Activated CD4-positive, CD25-positive, alpha-beta regulatory T cell (primary cell): ENCODE results near the gene WNT16.
"Not testable (repeated sequence)": the region's sequence is repeated elsewhere in the genome, so short reads cannot be mapped to it uniquely, and the experiment has no call there.

Source experiments
- DNase-seq, 4 experiments: peaks; one replicate each; lab custom pipeline; 2025; lab: John Stamatoyannopoulos, UW

The WNT16 gene

DNA sequence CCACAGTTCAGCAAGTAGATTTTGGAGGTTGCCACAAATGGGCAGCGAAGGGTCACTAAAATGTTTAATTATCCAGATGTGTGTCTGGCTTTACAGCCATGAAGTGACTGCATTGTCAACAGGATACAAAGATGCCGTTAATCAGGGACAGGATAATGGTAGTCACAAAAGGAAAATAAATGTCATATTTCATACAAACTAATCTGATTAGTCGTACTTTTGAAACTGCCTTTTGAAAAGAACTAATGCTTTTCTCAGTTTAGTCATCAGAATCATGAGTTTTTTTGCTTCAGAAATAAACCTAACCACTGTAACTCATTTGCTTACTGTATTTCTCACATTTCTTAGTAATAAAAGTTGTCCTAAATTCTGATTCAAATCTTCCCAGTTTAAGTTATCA lies 22.2 kb upstream of the WNT16 start:
- DNase-seq, result no peak

- no peak for DNase-seq
These were observed 21.7 kb upstream of the WNT16 start for GRCh38 chr7:121307021-121307574.

GRCh38 chr7:121313220-121313792 lies 15.5 kb upstream of the WNT16 start:
- no peak for DNase-seq

DNA sequence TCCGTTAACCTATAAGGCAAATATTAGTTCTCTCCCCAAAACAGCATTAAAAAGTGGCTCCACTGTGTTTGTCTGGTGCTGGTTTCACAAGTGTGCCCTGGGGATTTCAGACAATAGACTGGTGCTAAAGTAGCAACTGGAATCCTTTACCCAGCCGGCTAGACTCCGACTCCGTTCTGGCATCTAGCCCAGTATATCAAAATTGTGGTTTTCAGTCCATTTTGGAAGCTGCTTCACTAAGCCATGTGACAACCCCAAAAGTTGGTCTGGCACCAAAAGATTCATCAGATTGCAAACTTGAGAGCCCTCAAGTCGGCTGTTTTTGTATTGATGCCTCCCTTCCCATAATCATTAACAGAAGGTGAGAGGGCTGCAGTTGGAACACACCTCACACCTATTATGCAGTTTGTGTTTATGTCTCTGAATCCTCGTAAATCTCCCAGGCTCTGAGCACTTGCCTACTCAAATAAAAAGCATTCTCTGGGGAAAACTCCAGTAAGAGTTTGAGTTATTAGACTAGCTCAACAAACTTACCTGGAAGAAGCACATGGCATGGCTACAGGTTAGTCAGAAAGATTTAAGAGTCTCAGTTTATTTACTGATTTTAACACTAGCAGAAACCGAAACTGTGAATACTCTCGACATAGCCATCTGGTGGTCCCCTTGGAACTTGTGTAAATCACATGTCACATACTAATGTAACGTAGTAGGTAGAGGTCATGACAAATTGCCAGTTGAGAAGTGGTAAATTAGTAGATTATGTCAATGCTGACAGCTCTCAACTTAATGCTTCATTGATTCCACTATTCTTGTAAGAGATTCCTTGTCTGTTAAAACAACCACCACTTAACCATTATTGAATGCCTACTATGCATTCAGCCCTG lies 14.8 kb upstream of the WNT16 start:
- no peak for DNase-seq

- not testable (repeated sequence) for DNase-seq
These were observed 13.6 kb upstream of the WNT16 start for GRCh38 chr7:121315170-121315569.

DNA sequence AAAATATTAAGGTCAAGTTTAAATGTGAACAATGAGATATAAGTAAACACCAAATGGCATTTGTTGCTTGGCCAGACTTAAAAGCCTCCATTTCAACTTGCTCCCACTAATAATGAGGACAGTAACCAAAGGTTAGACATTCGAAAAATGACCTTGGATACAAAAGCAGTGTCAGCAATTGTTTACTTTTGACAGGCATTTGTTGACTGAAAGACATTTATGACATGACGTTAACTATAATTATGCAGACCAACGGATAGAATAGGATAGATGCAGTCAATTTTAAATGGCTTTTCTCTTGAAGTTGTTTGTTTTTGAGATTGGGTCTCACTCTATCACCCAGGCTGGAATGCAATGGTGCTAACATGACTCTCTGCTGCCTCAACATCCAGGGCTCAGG lies 6.3 kb upstream of the WNT16 start:
- DNase-seq, result no peak

DNA sequence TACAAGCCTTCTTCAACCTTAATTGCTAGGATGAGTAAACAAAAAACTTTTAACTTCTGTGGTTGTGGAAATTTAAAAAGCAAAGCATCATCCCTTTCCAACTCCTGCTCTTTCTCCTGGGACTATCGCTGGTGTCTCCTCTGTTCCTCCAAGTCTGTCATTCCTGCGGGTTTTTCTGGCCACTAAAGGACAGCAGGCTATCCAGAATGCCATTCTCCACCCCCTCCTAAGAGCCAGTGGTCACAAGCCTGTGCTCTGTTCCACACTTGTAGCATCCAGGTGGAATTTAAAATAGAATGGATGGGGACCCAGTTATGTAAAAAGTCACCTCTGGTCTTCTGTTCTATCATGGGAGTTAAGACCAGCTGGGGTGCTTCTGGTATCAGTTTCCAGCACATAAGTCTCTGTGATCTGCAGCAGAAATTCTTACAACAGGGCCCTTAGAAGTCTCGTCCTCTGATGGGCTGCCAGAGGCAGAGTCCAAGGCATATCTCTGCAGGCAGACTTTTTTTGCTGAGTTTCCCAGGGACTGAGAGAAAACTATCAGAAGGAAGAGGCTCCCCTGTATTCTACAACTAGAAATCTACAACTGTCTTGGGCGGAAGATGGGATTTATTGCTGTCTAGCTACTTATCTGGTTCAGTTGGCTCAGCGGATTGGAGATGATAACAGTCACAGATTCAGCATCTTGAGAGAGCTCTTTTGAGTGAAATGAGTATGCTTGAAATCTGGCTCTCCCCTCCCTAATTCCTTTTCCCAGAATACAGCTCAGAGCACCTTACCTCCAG lies 5.1 kb upstream of the WNT16 start:
- DNase-seq, result no peak

DNA sequence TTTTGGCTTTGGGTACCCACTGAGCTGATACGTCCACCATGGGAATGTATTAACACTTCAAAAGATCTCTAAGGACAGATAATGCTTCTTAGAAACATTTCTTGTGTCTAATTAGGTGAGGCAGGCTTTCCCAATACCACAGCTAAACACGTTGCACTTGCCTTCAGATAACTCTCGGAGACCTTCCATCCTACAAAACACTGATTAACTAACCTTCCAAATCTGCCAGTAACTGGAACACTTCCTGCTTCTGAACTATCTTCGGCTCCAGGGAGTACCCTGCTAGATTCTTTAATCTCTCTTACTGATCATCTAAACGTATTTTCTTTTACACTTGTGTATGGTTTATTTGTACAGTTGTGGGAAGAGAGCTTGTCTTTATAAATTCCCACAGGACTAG lies 1.1 kb upstream of the WNT16 start:
- no peak for DNase-seq

- DNase-seq, result no peak
These were observed 622 bp downstream of the WNT16 start for GRCh38 chr7:121329191-121330052.

- DNase-seq, result no peak
These were observed 1.4 kb downstream of the WNT16 start for GRCh38 chr7:121330053-121330833.

- no peak for DNase-seq
These were observed 2.2 kb downstream of the WNT16 start for GRCh38 chr7:121331048-121331447.

- DNase-seq, result no peak
These were observed 2.8 kb downstream of the WNT16 start for GRCh38 chr7:121331574-121331973.

DNA sequence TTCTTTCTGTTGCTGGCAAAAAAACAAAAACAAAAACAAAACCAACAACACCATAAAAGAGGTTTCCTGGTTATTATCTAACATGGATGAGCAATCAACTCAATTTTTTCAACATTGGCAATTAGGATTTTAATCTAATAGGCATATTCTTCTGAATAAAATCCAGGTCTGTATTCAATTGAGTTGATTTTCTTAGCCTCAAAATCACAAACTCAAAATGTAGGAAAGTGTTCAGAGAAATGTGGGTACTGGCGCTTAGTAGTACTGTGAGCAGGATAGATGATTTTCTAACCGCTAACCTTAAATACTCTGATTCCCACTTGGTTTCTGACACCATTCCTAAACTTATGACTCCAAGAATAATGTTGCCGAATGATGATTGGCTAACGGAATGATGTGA lies 5.6 kb downstream of the WNT16 start:
- no peak for DNase-seq

DNA sequence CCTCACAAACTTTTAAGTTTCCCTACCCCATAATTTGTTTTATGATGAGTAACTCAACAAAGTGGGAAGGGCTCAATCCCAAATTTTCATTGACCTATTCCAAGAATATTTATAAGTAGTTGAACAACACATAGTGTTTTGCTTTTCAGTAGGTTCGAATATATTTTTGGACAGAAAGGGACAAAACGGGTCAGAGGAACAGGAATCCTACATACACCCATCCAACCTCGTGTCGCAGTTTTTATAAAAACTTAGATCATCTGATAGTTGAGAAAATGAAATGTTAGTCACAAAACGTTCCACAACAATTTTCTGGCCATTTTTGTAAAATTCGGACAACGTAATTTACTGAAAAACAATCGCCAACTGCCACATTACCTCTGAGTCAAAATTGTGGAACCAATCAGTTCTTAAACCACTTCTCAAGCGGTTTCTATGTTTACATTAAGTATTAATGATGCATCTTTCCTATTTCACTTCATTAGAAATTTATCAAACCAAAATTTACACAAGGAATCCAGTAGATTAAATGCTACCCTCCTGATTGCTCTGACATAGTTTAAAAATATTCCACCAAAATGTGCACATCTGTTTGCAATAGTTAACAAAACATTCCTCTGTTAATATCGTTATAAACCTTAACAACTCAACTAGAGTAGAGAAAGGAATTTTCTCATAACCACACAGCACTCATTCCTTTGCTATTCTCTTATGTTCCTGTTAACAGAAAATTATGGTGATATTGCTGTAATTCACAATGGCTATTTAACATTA lies 6.3 kb downstream of the WNT16 start:
- DNase-seq, result no peak

DNA sequence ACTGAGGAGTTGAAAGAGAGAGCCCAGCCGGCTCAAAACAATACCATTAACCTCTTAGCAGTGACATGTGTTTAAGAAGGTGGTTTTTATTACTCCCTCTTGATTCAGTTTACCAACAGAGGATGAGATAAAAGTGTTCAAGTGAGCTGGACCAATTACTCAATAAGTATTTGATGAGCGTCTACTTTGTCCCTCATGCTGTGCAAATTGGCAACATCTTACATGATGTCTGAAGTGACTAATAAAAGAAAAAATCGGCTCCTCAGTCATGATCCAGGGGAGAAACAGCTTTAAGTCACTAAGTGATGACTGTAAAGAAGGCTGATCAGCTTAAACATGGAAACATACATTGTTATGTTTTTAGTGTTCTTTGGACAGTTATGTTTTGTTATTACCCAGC lies 7.8 kb downstream of the WNT16 start:
- no peak for DNase-seq

- DNase-seq, result no peak
These were observed 8.6 kb downstream of the WNT16 start for GRCh38 chr7:121337398-121337797.

GRCh38 chr7:121339082-121339481 lies 10.3 kb downstream of the WNT16 start:
- DNase-seq, result no peak

DNA sequence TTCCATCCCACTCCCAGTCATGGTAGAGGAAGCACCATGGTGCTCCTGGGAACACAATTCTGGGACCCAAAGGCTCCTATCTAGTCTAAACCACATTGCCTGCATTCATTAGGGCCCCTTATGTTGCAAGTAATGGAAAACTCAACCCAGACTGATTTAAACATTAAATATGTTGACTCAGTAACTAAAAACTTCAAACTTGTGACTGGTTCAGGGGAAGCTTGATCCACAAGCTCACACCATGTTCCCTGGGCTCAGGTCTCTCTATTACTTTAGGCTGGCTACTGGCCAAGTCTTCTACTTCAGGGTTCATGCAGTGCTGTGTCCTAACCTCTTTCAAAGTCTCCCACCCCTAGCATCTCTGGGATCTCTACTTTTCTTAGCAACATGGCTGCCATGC lies 13.1 kb downstream of the WNT16 start:
- no peak for DNase-seq

GRCh38 chr7:121342631-121343030 lies 13.8 kb downstream of the WNT16 start:
- no peak for DNase-seq

DNA sequence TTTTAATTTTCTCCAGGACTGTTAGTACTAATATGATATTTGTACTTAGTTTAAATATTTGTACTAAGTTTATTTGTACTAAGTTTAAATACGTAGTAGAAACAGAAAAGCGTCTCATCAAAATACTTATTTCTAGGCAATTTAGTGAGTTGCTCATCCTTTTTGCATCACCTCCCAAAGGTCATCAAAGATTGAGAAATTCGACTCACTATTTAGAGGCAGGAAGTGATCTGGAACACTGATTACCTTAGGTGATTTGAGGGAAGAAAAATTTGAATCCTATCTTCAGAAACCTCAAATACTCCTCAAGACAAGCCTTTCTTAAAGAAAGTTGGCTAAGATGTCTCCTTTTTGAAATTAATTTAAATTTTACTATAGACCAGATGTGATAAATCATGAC lies 14.5 kb downstream of the WNT16 start:
- no peak for DNase-seq
